Measurements from ENCODE around the gene ITGBL1.

ITGBL1 gene

GRCh38 chr13:101681834-101682233 lies 229.4 kb downstream of the ITGBL1 start:
- H3K9me3 ChIP-seq (ENCODE audit: control insufficient read depth, low read length): no peaks in the 10 kb centered on the region
- no peak overlapping the region for H3K14ac ChIP-seq (ENCODE audit: low read length in 2 of 2)
- no peak overlapping the region for H4K91ac ChIP-seq (ENCODE audit: low read length)

GRCh38 chr13:101686003-101686402 lies 233.5 kb downstream of the ITGBL1 start:
- Histone ChIP-seq H3K9ac (ENCODE audit: low read length) (no peak overlapping the region), H3K36me3 (ENCODE audit: control insufficient read depth in 1 of 2, insufficient read depth in 2 of 2, low read depth in 1 of 2, low read length in 2 of 2) (no peaks in the 10 kb centered on the region), H4K91ac (ENCODE audit: low read length) (no peak overlapping the region), H2BK120ac (ENCODE audit: low read depth, low read length) (no peak overlapping the region), H4K8ac (ENCODE audit: low read length) (no peak overlapping the region), H3K27me3 (ENCODE audit: control insufficient read depth in 1 of 2, insufficient read depth in 1 of 2, low read length in 2 of 2) (no peaks in the 10 kb centered on the region), H3K27ac (ENCODE audit: low read length, poor library complexity, severe bottlenecking) (no peak overlapping the region), H3K23ac (ENCODE audit: low read length in 2 of 2) (no peak overlapping the region), H3K79me1 (replicated peaks; ENCODE audit: low read length, poor library complexity, severe bottlenecking) (no peaks in the 10 kb centered on the region), H2BK12ac (ENCODE audit: low read length in 2 of 2) (no peak overlapping the region), H3K9me3 (ENCODE audit: control insufficient read depth, low read length) (no peaks in the 10 kb centered on the region), H3K4me3 (ENCODE audit: insufficient read depth in 1 of 2, low read depth in 1 of 2, low read length in 2 of 2) (no peak overlapping the region), H2BK5ac (ENCODE audit: low read depth, low read length, poor library complexity, severe bottlenecking) (no peak overlapping the region), H3K18ac (ENCODE audit: low read depth in 1 of 2, low read length in 2 of 2) (no peak overlapping the region), H3K4me2 (ENCODE audit: low read length, poor library complexity, severe bottlenecking) (no peak overlapping the region), H2AFZ (ENCODE audit: low read depth, low read length) (no peak overlapping the region), H3K14ac (ENCODE audit: low read length in 2 of 2) (no peak overlapping the region), H3K4ac (ENCODE audit: low read depth in 1 of 2, low read length in 2 of 2) (no peak overlapping the region), H2AK5ac (ENCODE audit: low read length, severe bottlenecking) (no peak overlapping the region), H2BK15ac (ENCODE audit: low read depth, poor library complexity, severe bottlenecking) (no peak overlapping the region), H3K4me1 (ENCODE audit: control insufficient read depth, insufficient read depth, low read depth, low read length) (peaks cover 2% of the 10 kb centered on the region)
- WGBS: 95% methylated on average over 2 of the region's 2 CpGs
- DNase-seq: no peak

More at GRCh38 chr13:101681834-101682233, 229.4 kb downstream of the ITGBL1 start:
- Histone ChIP-seq H2BK15ac (ENCODE audit: low read depth, poor library complexity, severe bottlenecking) (no peak overlapping the region), H2AK5ac (ENCODE audit: low read length, severe bottlenecking) (no peak overlapping the region), H3K4me3 (ENCODE audit: insufficient read depth in 1 of 2, low read depth in 1 of 2, low read length in 2 of 2) (no peak overlapping the region), H3K4me2 (ENCODE audit: low read length, poor library complexity, severe bottlenecking) (no peak overlapping the region), H2AFZ (ENCODE audit: low read depth, low read length) (no peak overlapping the region), H3K27me3 (ENCODE audit: control insufficient read depth in 1 of 2, insufficient read depth in 1 of 2, low read length in 2 of 2) (no peaks in the 10 kb centered on the region), H3K18ac (ENCODE audit: low read depth in 1 of 2, low read length in 2 of 2) (no peak overlapping the region), H3K79me1 (replicated peaks; ENCODE audit: low read length, poor library complexity, severe bottlenecking) (no peaks in the 10 kb centered on the region), H2BK12ac (ENCODE audit: low read length in 2 of 2) (no peak overlapping the region), H4K8ac (ENCODE audit: low read length) (no peak overlapping the region), H2BK120ac (ENCODE audit: low read depth, low read length) (no peak overlapping the region), H2BK5ac (ENCODE audit: low read depth, low read length, poor library complexity, severe bottlenecking) (no peak overlapping the region), H3K23ac (ENCODE audit: low read length in 2 of 2) (no peak overlapping the region), H3K36me3 (ENCODE audit: control insufficient read depth in 1 of 2, insufficient read depth in 2 of 2, low read depth in 1 of 2, low read length in 2 of 2) (no peaks in the 10 kb centered on the region), H3K27ac (ENCODE audit: low read length, poor library complexity, severe bottlenecking) (no peak overlapping the region), H3K9ac (ENCODE audit: low read length) (no peak overlapping the region), H3K4me1 (ENCODE audit: control insufficient read depth, insufficient read depth, low read depth, low read length) (peaks cover 2% of the 10 kb centered on the region), H3K4ac (ENCODE audit: low read depth in 1 of 2, low read length in 2 of 2) (no peak overlapping the region)
- DNase-seq: no peak

- no peak for DNase-seq
- no peak overlapping the region for H3K4me3 ChIP-seq (ENCODE audit: insufficient read depth in 1 of 2, low read depth in 1 of 2, low read length in 2 of 2)
Measured at GRCh38 chr13:101690871-101691270, 238.4 kb downstream of the ITGBL1 start.

GRCh38 chr13:101691341-101691860 lies 238.9 kb downstream of the ITGBL1 start:
- no peak overlapping the region for H2AFZ ChIP-seq (ENCODE audit: low read depth, low read length)
- no peak overlapping the region for H3K23ac ChIP-seq (ENCODE audit: low read length in 2 of 2)
- no peak overlapping the region for H3K18ac ChIP-seq (ENCODE audit: low read depth in 1 of 2, low read length in 2 of 2)
- H3K79me1 ChIP-seq (replicated peaks; ENCODE audit: low read length, poor library complexity, severe bottlenecking): no peaks in the 10 kb centered on the region
- H4K8ac ChIP-seq (ENCODE audit: low read length): no peak overlapping the region
- H3K14ac ChIP-seq (ENCODE audit: low read length in 2 of 2): no peak overlapping the region
- no peak overlapping the region for H3K27ac ChIP-seq (ENCODE audit: low read length, poor library complexity, severe bottlenecking)
- H3K4me1 ChIP-seq (ENCODE audit: control insufficient read depth, insufficient read depth, low read depth, low read length): no peaks in the 10 kb centered on the region
- no peak overlapping the region for H2BK12ac ChIP-seq (ENCODE audit: low read length in 2 of 2)
- H3K4me3 ChIP-seq (ENCODE audit: insufficient read depth in 1 of 2, low read depth in 1 of 2, low read length in 2 of 2): no peak overlapping the region
- DNase-seq: no peak
- no peak overlapping the region for H3K9ac ChIP-seq (ENCODE audit: low read length)
- no peaks in the 10 kb centered on the region for H3K27me3 ChIP-seq (ENCODE audit: control insufficient read depth in 1 of 2, insufficient read depth in 1 of 2, low read length in 2 of 2)
- H2AK5ac ChIP-seq (ENCODE audit: low read length, severe bottlenecking): no peak overlapping the region
- no peak overlapping the region for H3K4me2 ChIP-seq (ENCODE audit: low read length, poor library complexity, severe bottlenecking)
- H2BK5ac ChIP-seq (ENCODE audit: low read depth, low read length, poor library complexity, severe bottlenecking): no peak overlapping the region
- 98% methylated on average over 2 of the region's 3 CpGs for WGBS
- no peak overlapping the region for H2BK120ac ChIP-seq (ENCODE audit: low read depth, low read length)
- H3K36me3 ChIP-seq (ENCODE audit: control insufficient read depth in 1 of 2, insufficient read depth in 2 of 2, low read depth in 1 of 2, low read length in 2 of 2): peaks cover 0 to 8% of the 10 kb centered on the region in 2 experiments
- no peaks in the 10 kb centered on the region for H3K9me3 ChIP-seq (ENCODE audit: control insufficient read depth, low read length)
- no peak overlapping the region for H4K91ac ChIP-seq (ENCODE audit: low read length)
- H3K4ac ChIP-seq (ENCODE audit: low read depth in 1 of 2, low read length in 2 of 2): no peak overlapping the region
- no peak overlapping the region for H2BK15ac ChIP-seq (ENCODE audit: low read depth, poor library complexity, severe bottlenecking)

More at GRCh38 chr13:101690871-101691270, 238.4 kb downstream of the ITGBL1 start:
- Histone ChIP-seq H3K9me3 (ENCODE audit: control insufficient read depth, low read length) (no peaks in the 10 kb centered on the region), H3K18ac (ENCODE audit: low read depth in 1 of 2, low read length in 2 of 2) (no peak overlapping the region), H3K4ac (ENCODE audit: low read depth in 1 of 2, low read length in 2 of 2) (no peak overlapping the region), H3K79me1 (replicated peaks; ENCODE audit: low read length, poor library complexity, severe bottlenecking) (no peaks in the 10 kb centered on the region), H3K9ac (ENCODE audit: low read length) (no peak overlapping the region), H4K91ac (ENCODE audit: low read length) (no peak overlapping the region), H3K23ac (ENCODE audit: low read length in 2 of 2) (no peak overlapping the region), H2BK12ac (ENCODE audit: low read length in 2 of 2) (no peak overlapping the region), H3K27me3 (ENCODE audit: control insufficient read depth in 1 of 2, insufficient read depth in 1 of 2, low read length in 2 of 2) (no peaks in the 10 kb centered on the region), H2AK5ac (ENCODE audit: low read length, severe bottlenecking) (no peak overlapping the region), H2BK120ac (ENCODE audit: low read depth, low read length) (no peak overlapping the region), H3K4me1 (ENCODE audit: control insufficient read depth, insufficient read depth, low read depth, low read length) (no peaks in the 10 kb centered on the region), H3K4me2 (ENCODE audit: low read length, poor library complexity, severe bottlenecking) (no peak overlapping the region), H2BK15ac (ENCODE audit: low read depth, poor library complexity, severe bottlenecking) (no peak overlapping the region), H3K14ac (ENCODE audit: low read length in 2 of 2) (no peak overlapping the region), H3K36me3 (ENCODE audit: control insufficient read depth in 1 of 2, insufficient read depth in 2 of 2, low read depth in 1 of 2, low read length in 2 of 2) (peaks cover 0 to 8% of the 10 kb centered on the region in 2 experiments), H4K8ac (ENCODE audit: low read length) (no peak overlapping the region), H2AFZ (ENCODE audit: low read depth, low read length) (no peak overlapping the region), H3K27ac (ENCODE audit: low read length, poor library complexity, severe bottlenecking) (no peak overlapping the region), H2BK5ac (ENCODE audit: low read depth, low read length, poor library complexity, severe bottlenecking) (no peak overlapping the region)
- 80% methylated on average over 2 of the region's 2 CpGs for WGBS
